Measurements from ENCODE around the gene SGMS1. TPM values are rescaled to one million over a fixed set of nuclear protein-coding genes. Genes with fewer than 3 reads are reported as not detected.

SGMS1 gene
- total RNA-seq, 4 donors from 2014 or later: 139 to 198 (median 173) TPM

DNA sequence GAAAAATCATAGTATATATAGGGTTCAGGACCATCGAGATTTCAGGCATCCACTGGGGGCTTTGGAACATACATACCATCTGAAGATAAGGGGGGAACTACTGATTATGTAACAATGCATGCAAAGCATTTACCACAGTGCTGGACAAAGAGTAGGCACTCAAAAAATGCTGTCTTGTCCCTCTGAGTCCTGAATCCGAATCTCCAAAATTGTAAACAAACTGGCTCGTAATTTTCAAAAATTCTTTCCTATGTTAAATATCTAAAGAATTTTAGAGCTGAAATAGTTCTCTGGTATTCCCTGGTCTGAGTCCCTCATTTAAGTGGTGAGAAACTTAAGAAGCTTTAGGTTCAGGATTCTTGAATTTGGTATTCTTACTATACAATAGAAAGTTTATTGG, 204.7 kb downstream of the SGMS1 start:
- Histone ChIP-seq H3K4me1 (peaks cover 52% of the 10 kb centered on the region), H3K27me3 (no peaks in the 10 kb centered on the region), H3K36me3 (no peaks in the 10 kb centered on the region), H3K9me3 (no peaks in the 10 kb centered on the region), H3K4me3 (peak overlapping the region; percentile 66), H3K27ac (no peak overlapping the region)
- TF ChIP-seq POLR2A (IDR thresholded peaks at IDR 0.05) (no peak), POLR2AphosphoS5 (IDR thresholded peaks at IDR 0.05) (no peak), EP300 (IDR thresholded peaks at IDR 0.05) (no peak)
- TF ChIP-seq, protein P1, sequence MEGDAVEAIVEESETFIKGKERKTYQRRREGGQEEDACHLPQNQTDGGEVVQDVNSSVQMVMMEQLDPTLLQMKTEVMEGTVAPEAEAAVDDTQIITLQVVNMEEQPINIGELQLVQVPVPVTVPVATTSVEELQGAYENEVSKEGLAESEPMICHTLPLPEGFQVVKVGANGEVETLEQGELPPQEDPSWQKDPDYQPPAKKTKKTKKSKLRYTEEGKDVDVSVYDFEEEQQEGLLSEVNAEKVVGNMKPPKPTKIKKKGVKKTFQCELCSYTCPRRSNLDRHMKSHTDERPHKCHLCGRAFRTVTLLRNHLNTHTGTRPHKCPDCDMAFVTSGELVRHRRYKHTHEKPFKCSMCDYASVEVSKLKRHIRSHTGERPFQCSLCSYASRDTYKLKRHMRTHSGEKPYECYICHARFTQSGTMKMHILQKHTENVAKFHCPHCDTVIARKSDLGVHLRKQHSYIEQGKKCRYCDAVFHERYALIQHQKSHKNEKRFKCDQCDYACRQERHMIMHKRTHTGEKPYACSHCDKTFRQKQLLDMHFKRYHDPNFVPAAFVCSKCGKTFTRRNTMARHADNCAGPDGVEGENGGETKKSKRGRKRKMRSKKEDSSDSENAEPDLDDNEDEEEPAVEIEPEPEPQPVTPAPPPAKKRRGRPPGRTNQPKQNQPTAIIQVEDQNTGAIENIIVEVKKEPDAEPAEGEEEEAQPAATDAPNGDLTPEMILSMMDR (IDR thresholded peaks at IDR 0.05): no peak
- no peak for DNase-seq (ENCODE audit: low spot score in 2 of 2)
- 70% methylated on average over 3 of the region's 3 CpGs for WGBS

DNA sequence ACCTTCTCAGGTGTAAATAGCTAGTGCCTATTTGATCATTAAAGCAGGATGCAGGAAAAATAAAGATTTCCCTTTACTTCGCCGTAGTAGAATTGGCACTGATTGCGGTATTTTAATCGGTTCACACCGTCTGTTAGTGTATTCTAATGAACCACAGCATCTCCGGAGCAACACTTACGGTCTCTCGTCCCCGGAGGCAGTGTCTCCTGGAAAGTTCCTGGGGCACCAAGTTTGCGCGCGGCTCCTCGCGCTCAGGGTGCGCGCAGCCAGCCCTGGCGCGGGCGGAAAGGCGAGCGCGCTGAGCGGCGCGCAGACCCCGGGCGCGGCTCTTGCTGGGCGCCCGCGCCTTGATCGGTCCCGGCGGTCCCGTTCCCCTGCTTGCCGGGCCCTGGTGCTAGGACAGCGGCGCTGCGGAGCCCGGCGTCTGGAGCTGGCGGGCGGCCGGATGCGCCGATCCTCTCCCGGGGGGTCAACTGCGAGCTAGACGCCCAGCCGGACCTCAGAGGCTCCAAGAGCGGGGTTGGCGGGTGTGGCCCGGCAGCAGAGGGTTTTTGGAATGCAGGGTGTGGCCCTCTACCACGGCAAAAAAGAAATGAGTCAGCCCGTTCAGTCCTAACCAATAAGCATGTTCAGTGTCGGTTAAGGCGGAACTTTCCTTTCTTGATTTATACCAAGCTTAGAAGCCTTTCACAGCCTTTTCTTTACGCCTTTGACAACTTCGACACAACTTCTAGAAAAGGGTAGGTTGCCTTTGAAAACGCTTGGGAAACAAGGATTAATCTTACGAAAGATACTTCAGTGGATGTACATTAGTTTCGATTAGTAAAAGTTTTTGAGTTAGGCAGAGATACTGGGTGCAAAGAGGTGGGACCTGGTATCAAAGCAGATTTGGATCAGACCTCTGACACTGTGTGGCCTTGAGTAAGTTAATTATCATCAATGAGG, 205.6 kb downstream of the SGMS1 start:
- 1% methylated on average over 31 of the region's 62 CpGs for WGBS
- H3K27me3 ChIP-seq: no peaks in the 10 kb centered on the region
- no peaks in the 10 kb centered on the region for H3K9me3 ChIP-seq
- H3K27ac ChIP-seq: peak overlapping the region; percentile 88
- H3K4me1 ChIP-seq: peaks cover 62% of the 10 kb centered on the region
- H3K36me3 ChIP-seq: no peaks in the 10 kb centered on the region
- peak; percentile 82 to 88 for DNase-seq (ENCODE audit: low spot score in 2 of 2)
- peak overlapping the region; percentile 66 for H3K4me3 ChIP-seq
- TF ChIP-seq POLR2AphosphoS5 (IDR thresholded peaks at IDR 0.05) (peak in 1 of 3 donors; percentile 39), POLR2A (IDR thresholded peaks at IDR 0.05) (peak in 1 of 2 donors; percentile 33), EP300 (IDR thresholded peaks at IDR 0.05) (no peak)
- TF ChIP-seq, protein P1 (IDR thresholded peaks at IDR 0.05): no peak

DNA sequence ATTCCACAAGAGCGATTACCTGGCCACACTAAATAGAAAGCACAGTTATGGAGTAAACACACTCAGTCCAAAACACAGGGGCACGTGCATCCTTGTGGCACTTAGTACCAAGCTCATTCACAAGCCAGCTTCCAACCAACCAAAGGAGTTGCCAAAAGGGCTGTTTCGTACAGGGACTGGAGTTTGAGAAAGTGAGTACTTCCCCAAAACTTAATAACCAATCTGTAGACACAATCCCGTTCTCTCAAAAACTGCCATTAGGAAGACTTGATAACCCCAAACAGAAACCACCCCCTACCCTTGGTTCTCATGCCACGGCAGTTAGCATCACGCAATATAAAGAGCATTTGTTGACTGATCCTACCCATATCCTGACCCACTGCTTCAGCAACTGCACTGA, 206.3 kb downstream of the SGMS1 start:
- no peaks in the 10 kb centered on the region for H3K9me3 ChIP-seq
- no peaks in the 10 kb centered on the region for H3K36me3 ChIP-seq
- 7% methylated on average over 6 of the region's 6 CpGs for WGBS
- H3K27ac ChIP-seq: peak overlapping the region; percentile 88
- TF ChIP-seq POLR2A (IDR thresholded peaks at IDR 0.05): no peak
- no peak for TF ChIP-seq POLR2AphosphoS5 (IDR thresholded peaks at IDR 0.05)
- TF ChIP-seq, protein P1 (IDR thresholded peaks at IDR 0.05): no peak
- peak overlapping the region; percentile 66 for H3K4me3 ChIP-seq
- peaks cover 65% of the 10 kb centered on the region for H3K4me1 ChIP-seq
- no peaks in the 10 kb centered on the region for H3K27me3 ChIP-seq
- no peak for DNase-seq (ENCODE audit: low spot score in 2 of 2)

DNA sequence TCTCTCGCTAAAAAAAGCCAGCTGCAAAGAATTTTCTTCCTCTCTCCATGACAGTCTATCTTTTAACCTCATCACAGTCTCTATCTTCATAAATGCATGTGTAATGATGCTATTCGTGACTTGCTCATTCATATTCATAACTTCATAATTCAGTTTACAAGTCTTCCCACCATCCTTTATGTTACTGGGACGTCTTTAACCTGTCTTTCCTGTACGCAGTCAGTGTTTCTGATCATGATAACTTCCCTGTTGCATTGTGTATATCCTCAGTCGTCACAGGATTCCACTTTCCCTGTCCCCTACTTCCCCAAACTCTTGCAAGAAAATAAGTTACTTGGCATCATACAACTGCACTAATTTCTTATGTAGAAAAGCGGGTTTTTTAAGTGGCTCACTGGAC, 206.9 kb downstream of the SGMS1 start:
- peak overlapping the region; percentile 66 for H3K4me3 ChIP-seq
- 20% methylated on average over 6 of the region's 6 CpGs for WGBS
- DNase-seq (ENCODE audit: low spot score in 2 of 2): no peak
- peak overlapping the region; percentile 88 for H3K27ac ChIP-seq
- H3K36me3 ChIP-seq: no peaks in the 10 kb centered on the region
- TF ChIP-seq, protein P1 (IDR thresholded peaks at IDR 0.05): no peak
- no peak for TF ChIP-seq POLR2A (IDR thresholded peaks at IDR 0.05)
- TF ChIP-seq POLR2AphosphoS5 (IDR thresholded peaks at IDR 0.05): no peak
- TF ChIP-seq EP300 (IDR thresholded peaks at IDR 0.05): no peak
- no peaks in the 10 kb centered on the region for H3K9me3 ChIP-seq
- H3K4me1 ChIP-seq: peaks cover 60% of the 10 kb centered on the region
- no peaks in the 10 kb centered on the region for H3K27me3 ChIP-seq

DNA sequence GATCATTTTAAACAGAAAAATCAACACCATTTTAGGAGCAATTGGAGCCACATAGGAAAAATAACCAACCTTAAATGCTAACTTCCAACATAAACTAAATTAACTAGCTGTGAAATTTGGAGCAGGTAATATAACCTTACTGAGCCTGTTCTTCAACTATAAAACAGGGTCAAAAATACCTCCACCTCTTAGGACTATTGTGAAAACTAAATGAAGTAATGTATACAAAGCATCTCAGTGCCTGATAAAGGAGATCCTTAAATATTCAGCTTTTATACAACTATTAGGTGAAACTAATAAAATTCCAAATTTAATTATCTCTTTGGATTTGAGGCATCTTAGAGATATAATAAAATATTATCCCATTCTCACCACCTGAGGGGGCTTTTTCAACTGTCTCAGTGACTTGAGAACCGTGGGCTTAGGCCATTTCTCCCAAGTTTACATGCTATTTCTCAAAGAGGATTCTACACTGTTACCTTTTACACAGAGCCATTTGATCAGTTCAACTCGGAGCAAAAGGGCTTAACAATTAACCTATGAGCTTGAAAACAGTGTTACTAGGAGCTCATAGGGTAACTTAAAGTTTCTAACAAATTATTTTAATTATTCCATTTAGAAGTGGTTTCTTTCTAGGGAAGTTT, 207.5 kb downstream of the SGMS1 start:
- H3K4me1 ChIP-seq: peaks cover 55% of the 10 kb centered on the region
- no peaks in the 10 kb centered on the region for H3K27me3 ChIP-seq
- H3K36me3 ChIP-seq: no peaks in the 10 kb centered on the region
- WGBS: 30% methylated on average over 2 of the region's 2 CpGs
- TF ChIP-seq, protein P1 (IDR thresholded peaks at IDR 0.05): no peak
- no peak for TF ChIP-seq POLR2AphosphoS5 (IDR thresholded peaks at IDR 0.05)
- TF ChIP-seq POLR2A (IDR thresholded peaks at IDR 0.05): no peak
- no peak for TF ChIP-seq EP300 (IDR thresholded peaks at IDR 0.05)
- H3K27ac ChIP-seq: no peak overlapping the region
- peak overlapping the region; percentile 66 for H3K4me3 ChIP-seq
- no peak for DNase-seq (ENCODE audit: low spot score in 2 of 2)
- no peaks in the 10 kb centered on the region for H3K9me3 ChIP-seq
